NCI-H1436 treated with DMSO at 0.1 percent for 48 hours (cell line): Measurements from ENCODE around the gene ZBED2.
"Not testable (repeated sequence)": the region's sequence is repeated elsewhere in the genome, so short reads cannot be mapped to it uniquely, and the experiment has no call there.

Experiments used
- DNase-seq: peaks from one replicate; lab custom pipeline; 2025; lab: John Stamatoyannopoulos, UW

Gene ZBED2

DNA sequence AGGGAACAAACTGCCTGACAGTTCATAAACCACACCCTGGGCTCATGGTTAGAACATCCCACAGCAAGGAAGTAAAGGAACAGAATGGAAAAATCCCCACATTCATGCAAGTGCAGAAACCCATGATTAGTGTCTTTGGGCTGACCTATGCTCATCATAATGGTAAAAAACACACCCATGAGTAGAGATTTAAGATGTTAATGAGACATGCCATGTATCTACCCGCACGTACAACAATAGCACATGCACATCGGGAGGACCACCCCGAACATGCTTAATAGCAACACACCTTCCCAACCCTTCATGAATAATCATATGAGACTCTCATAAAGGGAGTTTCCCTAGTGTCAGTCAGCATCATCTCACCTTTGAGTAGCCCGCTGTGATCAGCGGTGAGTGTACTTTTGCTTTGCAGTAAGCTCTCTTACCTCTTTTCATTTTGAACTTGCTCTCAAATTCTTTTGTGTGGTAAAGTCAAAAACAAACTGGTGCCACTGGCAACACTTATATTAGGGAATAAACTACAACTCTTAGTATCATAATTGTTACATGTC is 23.2 kb downstream of the ZBED2 start:
- no peak for DNase-seq

DNA sequence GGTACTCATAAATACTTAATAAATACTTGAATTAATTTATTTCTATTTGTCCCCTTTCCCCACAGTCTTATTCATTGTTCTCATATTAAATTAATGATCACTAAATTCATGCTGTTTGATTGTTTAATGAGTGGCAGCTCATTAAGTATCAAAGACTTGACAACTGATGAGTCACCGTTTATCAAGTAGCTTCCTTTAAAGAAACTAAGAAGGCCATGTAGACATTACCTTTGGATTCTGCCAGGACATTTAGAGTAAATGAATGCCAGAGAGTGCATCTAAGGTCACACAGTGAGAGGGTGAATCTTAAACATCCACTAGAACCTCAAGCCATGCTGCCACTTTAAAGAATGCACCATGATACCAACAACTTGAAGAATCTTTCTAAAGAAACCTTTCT is 23.9 kb downstream of the ZBED2 start:
- DNase-seq = no peak

DNA sequence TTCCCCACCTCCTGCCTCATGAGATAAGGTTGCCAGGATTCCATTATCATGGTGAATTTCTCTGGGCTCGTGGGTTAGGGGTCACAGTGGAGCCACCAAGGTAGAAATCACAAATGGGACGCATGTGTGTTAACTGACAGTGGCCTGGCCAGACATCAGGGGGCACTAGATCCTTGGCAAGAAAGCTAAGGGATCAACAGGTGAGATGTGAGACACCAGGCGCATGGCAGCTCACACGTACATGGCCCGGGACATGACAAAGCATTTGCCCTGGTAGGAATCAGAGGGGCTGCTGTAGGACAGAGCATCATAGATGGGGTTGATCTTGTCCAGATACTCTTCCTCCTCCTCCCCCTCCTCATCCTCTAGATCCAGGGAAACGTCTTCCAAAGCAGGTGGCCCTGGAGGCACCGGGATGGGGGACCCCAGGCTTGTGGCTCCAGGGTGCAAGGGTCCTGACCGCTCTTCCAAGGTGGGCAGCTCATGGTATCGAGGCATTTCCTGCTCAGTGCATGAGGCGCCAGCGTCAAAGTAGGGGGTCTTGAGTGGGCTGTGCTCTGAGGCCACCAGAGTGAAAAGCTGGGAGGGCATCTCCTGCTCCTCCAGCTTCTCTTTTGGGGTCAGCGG is 24.6 kb downstream of the ZBED2 start:
- DNase-seq = no peak

DNA sequence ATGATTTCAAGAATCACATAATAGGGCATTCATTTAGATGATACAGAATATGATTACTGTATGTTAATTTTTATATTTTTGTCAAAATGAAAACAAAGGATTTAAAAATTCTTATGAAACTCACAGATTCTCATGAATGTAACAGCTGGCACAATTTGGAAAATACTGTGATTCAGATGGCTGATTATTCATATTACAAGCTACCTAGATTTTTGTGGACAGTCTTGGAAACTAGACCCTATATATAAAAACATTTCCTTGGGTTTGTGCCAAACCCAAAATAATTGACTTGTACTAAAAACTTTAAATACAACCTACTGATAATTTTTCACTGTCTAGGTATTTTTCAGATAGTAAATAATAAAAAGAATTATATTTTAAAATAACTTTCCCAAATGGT is 26.2 kb downstream of the ZBED2 start:
- DNase-seq = no peak

DNA sequence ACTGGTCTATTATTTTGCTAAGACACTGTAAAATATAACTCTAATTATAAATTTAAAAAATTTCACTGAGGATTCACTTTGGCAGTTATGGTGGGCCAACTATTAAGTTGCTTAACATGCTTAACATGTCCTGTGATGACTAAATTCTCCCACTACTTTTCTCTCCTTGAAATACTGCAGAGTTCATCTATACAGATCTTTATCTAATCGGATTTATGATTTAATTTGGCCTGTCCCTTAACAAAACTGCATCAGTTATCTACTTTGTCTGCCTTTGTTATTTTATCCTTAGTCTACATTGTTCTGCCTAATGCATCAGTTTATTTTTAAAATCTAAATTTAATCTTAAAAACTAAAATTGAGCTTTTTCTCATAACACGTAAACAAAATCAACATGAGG is 26.8 kb downstream of the ZBED2 start:
- no peak for DNase-seq

DNA sequence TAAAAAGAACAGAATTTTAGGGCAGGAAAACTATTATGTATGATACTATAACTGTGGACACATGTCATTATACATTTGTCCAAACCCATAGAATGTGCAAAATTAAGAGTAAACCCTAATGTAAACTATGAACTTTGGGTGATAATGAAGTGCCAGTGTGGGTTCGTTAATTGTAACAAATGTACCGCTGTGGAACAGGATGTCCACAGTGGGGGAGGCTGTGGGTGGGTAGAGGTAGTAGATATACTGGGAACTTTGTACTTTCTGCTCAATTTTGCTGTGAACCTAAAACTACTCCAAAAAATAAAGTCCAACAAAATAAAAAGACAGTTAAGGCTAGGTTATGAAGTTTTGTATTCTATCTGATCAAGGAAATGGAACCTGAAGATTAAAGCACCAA is 28.3 kb downstream of the ZBED2 start:
- no peak for DNase-seq

DNA sequence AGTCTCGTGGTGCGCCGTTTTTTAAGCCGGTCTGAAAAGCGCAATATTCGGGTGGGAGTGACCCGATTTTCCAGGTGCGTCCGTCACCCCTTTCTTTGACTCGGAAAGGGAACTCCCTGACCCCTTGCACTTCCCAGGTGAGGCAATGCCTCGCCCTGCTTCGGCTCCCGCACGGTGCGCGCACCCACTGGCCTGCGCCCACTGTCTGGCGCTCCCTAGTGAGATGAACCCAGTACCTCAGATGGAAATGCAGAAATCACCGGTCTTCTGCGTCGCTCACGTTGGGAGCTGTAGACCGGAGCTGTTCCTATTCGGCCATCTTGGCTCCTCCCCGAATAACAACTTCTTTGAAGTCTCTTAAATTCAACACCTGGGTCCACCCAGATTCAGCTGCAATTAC is 33.2 kb downstream of the ZBED2 start:
- not testable (repeated sequence) for DNase-seq

DNA sequence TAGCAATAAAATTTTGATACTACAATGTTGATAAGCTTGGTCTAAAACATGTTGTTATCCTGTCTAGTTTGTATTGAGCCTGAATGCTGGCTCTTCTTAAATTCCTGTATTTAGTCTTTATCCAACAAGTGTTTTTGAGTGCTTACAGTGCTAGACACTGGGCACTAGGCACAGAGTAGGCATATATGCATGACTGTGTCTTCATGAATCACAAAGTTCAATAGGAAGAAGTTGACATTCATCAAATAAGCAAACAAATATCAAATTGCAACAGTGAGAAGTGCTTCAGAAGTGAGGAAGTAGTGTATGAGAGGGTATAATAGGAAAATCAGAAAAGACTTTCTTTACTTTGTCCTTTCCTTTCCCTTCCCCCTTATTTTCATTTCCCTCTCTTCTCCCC is 46.4 kb downstream of the ZBED2 start:
- DNase-seq = no peak

DNA sequence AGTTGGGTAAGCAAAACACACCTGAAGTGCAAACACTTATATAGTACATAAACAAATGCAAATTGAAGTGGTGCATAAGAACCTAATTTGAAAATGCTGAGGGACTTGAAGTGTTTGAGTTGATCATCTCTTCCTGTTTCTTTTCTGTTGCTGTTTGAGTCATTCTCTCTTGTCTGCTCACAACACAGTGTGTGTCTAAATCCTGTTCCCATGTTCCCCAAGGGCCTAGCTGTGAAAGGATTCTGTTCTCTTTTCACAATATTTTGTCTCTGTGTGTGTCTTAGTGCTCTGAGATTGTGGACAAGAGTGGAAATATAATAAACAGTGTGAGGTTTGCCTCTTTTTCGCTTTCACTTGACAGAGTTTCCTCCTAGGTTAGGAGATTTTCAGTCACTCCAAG is 47.1 kb downstream of the ZBED2 start:
- no peak for DNase-seq

DNA sequence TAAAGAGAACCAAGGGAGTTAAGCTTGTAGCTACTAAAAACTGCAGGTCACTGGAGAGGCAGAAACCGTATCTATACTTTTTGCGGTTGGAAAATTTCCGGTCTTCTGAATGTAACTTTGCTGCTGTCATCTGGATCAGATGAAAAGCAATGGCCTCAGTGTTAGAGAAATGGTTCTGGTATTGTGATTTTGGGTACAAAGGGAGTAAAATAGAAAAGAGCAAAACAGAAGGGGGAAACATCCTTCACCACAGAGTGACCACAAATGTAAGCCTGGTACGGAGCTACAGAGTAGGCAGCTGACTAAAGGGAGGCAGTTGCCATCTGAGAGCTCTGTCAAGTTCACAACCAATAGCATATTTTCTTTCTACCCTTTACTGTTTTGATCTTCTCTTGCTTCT is 47.5 kb downstream of the ZBED2 start:
- no peak for DNase-seq

DNA sequence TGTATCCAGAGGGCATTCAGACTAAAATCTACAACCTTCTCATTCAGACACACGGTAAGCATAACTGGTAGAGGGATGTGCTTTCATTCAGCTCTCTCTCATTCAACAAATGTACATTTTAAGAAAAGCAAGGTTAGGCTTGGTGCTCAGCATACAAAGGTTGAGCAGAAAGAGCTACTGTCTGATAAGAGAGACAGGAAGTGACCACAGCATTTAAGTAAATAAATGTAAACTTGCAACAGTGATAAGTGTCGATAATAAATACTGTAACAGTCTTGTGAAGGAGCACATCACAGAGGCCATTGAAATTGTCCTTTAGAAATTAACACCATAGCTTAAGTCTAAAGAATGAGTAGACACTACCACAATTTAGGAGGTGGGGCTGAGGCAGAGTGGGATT is 49.8 kb downstream of the ZBED2 start:
- no peak for DNase-seq
